HepG2 (cell line): ENCODE measurements around the gene PLEKHH3. TPM values are rescaled to one million over a fixed set of nuclear protein-coding genes. Genes with fewer than 3 reads are reported as not detected.

Experiments
- BRD4 ChIP-seq: sonication (generic); formaldehyde crosslinking; IDR thresholded peaks from 2 replicates; pipeline ENCODE4 v1.4.0; 2020; ENCODE audit warnings: missing genetic modification reagents
- CCDC6 ChIP-seq: sonication (generic); formaldehyde crosslinking; IDR thresholded peaks from 2 replicates; pipeline ENCODE4 v1.8.1; 2022; ENCODE audit warnings: mild to moderate bottlenecking, missing genetic modification reagents, moderate library complexity
- ELF1 ChIP-seq: sonication (generic); formaldehyde crosslinking; IDR thresholded peaks from 2 replicates; pipeline ENCODE4 v1.4.0; 2020; ENCODE audit warnings: missing genetic modification reagents
- FOSL1 ChIP-seq: sonication (generic); formaldehyde crosslinking; IDR thresholded peaks from 2 replicates; pipeline ENCODE4 v1.9.0; 2021; ENCODE audit warnings: missing genetic modification reagents, borderline replicate concordance
- FUBP1 ChIP-seq: sonication (generic); formaldehyde crosslinking; IDR thresholded peaks from 2 replicates; pipeline ENCODE4 v1.5.1; 2020; ENCODE audit warnings: missing genetic modification reagents, mild to moderate bottlenecking, borderline replicate concordance
- HNF4G ChIP-seq, 2 experiments: sonication (generic) in 1 of 2; formaldehyde crosslinking in 1 of 2; IDR thresholded peaks; 2 replicates each; pipeline versions ENCODE4 v1.4.0 to v1.6.1; 2011 to 2020; ENCODE audit warnings: borderline replicate concordance in 2 of 2, low read depth in 2 of 2, mild to moderate bottlenecking in 2 of 2, low read length in 1 of 2, missing genetic modification reagents in 1 of 2, moderate library complexity in 1 of 2
- KDM4B ChIP-seq: sonication (generic); formaldehyde crosslinking; IDR thresholded peaks from 2 replicates; pipeline ENCODE4 v1.4.0; 2020; ENCODE audit warnings: missing genetic modification reagents
- MED8 ChIP-seq: sonication (generic); formaldehyde crosslinking; IDR thresholded peaks from 2 replicates; pipeline ENCODE4 v1.8.1; 2023; ENCODE audit warnings: mild to moderate bottlenecking, missing genetic modification reagents; ENCODE audit not compliant: insufficient replicate concordance
- NAIF1 ChIP-seq: sonication (generic); formaldehyde crosslinking; IDR thresholded peaks from 2 replicates; pipeline ENCODE4 v1.5.0; 2020; ENCODE audit warnings: mild to moderate bottlenecking, missing genetic modification reagents, borderline replicate concordance
- NFIC ChIP-seq: IDR thresholded peaks from 2 replicates; pipeline ENCODE4 v1.6.1; 2012; ENCODE audit warnings: mild to moderate bottlenecking, low read length, inconsistent platforms
- RAD51 ChIP-seq: fragments of 450-650 bp; IDR thresholded peaks from 2 replicates; pipeline ENCODE4 v1.6.1; 2016; ENCODE audit warnings: borderline replicate concordance
- RFX1 ChIP-seq: fragments of 450-650 bp; IDR thresholded peaks from 2 replicates; pipeline ENCODE4 v1.6.1; 2017
- SMAD3 ChIP-seq: sonication (generic); formaldehyde crosslinking; IDR thresholded peaks from 2 replicates; pipeline ENCODE4 v1.4.0; 2020; ENCODE audit warnings: missing genetic modification reagents
- SRF ChIP-seq: IDR thresholded peaks from 2 replicates; pipeline ENCODE4 v1.6.1; 2011; ENCODE audit warnings: mild to moderate bottlenecking, low read depth, low read length, moderate library complexity
- TBX3 ChIP-seq: fragments of 450-650 bp; IDR thresholded peaks from 2 replicates; pipeline ENCODE4 v1.6.1; 2017; ENCODE audit warnings: antibody characterized with exemption, mild to moderate bottlenecking, inconsistent platforms, borderline replicate concordance
- ZFP41 ChIP-seq: sonication (generic); formaldehyde crosslinking; IDR thresholded peaks from 2 replicates; pipeline ENCODE4 v1.4.0; 2020; ENCODE audit warnings: mild to moderate bottlenecking, missing genetic modification reagents, borderline replicate concordance
- ZGPAT ChIP-seq: IDR thresholded peaks from 2 replicates; pipeline ENCODE4 v1.6.1; 2016; ENCODE audit warnings: mild to moderate bottlenecking
- ZNF549 ChIP-seq: sonication (generic); formaldehyde crosslinking; IDR thresholded peaks from 2 replicates; pipeline ENCODE4 v1.5.0; 2020; ENCODE audit warnings: missing genetic modification reagents
- ZNF569 ChIP-seq: sonication (generic); formaldehyde crosslinking; IDR thresholded peaks from 2 replicates; pipeline ENCODE4 v1.5.0; 2020; ENCODE audit warnings: mild to moderate bottlenecking, missing genetic modification reagents, moderate library complexity, borderline replicate concordance
- ZNF652 ChIP-seq: IDR thresholded peaks from 2 replicates; pipeline ENCODE4 v1.6.1; 2016; ENCODE audit warnings: low read depth, borderline replicate concordance
- ZNF660 ChIP-seq: sonication (generic); formaldehyde crosslinking; IDR thresholded peaks from 2 replicates; pipeline ENCODE4 v1.5.1; 2020; ENCODE audit warnings: mild to moderate bottlenecking, low read depth, missing genetic modification reagents, borderline replicate concordance
- ZNF770 ChIP-seq: sonication (generic); formaldehyde crosslinking; IDR thresholded peaks from 2 replicates; pipeline ENCODE4 v1.5.0; 2020; ENCODE audit warnings: mild to moderate bottlenecking, missing genetic modification reagents
- ZNF850 ChIP-seq: sonication (generic); formaldehyde crosslinking; conservative IDR thresholded peaks from 2 replicates; pipeline ENCODE4 v1.9.0; 2021; ENCODE audit warnings: mild to moderate bottlenecking, missing genetic modification reagents
- ZNF879 ChIP-seq: sonication (generic); formaldehyde crosslinking; IDR thresholded peaks from 2 replicates; pipeline ENCODE4 v1.8.1; 2023; ENCODE audit warnings: missing genetic modification reagents
- polyA plus RNA-seq, 8 experiments: library from polyadenylated mRNA; depleted of rRNA in 3 of 8; stranded (reverse) in 7 of 8; unstranded in 1 of 8; fragments of >200 nt; fragmentation: Illumina TruSeq in 4 of 8; extraction: Trizol in 4 of 8; gene quantifications; 2 replicates each; pipeline versions ENCODE4 v1.2.1 to v1.2.3, GENCODE V29; 2011 to 2016; ENCODE audit warnings: low read depth in 4 of 8, missing spikeins in 1 of 8, mixed read lengths in 1 of 8; ENCODE audit not compliant: insufficient read depth in 1 of 8
- total RNA-seq, 5 experiments: library from RNA; depleted of rRNA; stranded (reverse); fragments of >200 nt; fragmentation: Illumina TruSeq; extraction: Trizol; gene quantifications; 2 replicates each; pipeline ENCODE4 v1.2.3, GENCODE V29; 2016; ENCODE audit warnings: low read depth in 1 of 5

The PLEKHH3 gene
- total and polyA plus RNA-seq, 2 of the 13 experiments (the other 11 are each of a cell fraction or from before 2014, with no cell fraction given), result 6.0 to 19.9 TPM

- TF ChIP-seq HNF4G (IDR thresholded peaks at IDR 0.05; ENCODE audit: borderline replicate concordance, low read depth, low read length) (0 out of 2 replicates have a peak, but pooled peaks have one; percentile 31), HNF4G (CRISPR knock-in tag; IDR thresholded peaks at IDR 0.05; ENCODE audit: borderline replicate concordance, low read depth) (no peak; the same call in 1 of the 2 replicates), ZNF879 (no peak), RFX1 (no peak), ZFP41 (CRISPR knock-in tag) (no peak), TBX3 (no peak), SRF (no peak), ZNF850 (CRISPR knock-in tag) (no peak), NFIC (no peak), ZNF770 (CRISPR knock-in tag) (peak; percentile 33; the same call in 1 of the 2 replicates), ZNF569 (no peak), ZNF652 (no peak), KDM4B (CRISPR knock-in tag) (0 out of 2 replicates have a peak, but pooled peaks have one; percentile 25), SMAD3 (CRISPR knock-in tag) (no peak), ZGPAT (CRISPR knock-in tag) (peak; percentile 30; the same call in 1 of the 2 replicates), RAD51 (no peak), ELF1 (CRISPR knock-in tag) (no peak), CCDC6 (CRISPR knock-in tag) (peak; percentile 19), BRD4 (CRISPR knock-in tag) (no peak), MED8 (CRISPR knock-in tag) (no peak), ZNF549 (CRISPR knock-in tag) (no peak), ZNF660 (CRISPR knock-in tag) (no peak), FOSL1 (CRISPR knock-in tag) (no peak), FUBP1 (CRISPR knock-in tag) (no peak), NAIF1 (CRISPR knock-in tag) (0 out of 2 replicates have a peak, but pooled peaks have one; percentile 6)
These were observed 6.1 kb upstream of the PLEKHH3 start (continued) for GRCh38 chr17:42682722-42683403.
